HG03097 (cell line): ENCODE measurements around the gene MROH2A.

ENCODE experiments used
- ATAC-seq: cut with Tn5 transposase; IDR thresholded peaks from one replicate; pipeline ENCODE4 v1.9.1; 2021; ENCODE audit not compliant: unreplicated experiment, low FRiP score

The MROH2A gene

DNA sequence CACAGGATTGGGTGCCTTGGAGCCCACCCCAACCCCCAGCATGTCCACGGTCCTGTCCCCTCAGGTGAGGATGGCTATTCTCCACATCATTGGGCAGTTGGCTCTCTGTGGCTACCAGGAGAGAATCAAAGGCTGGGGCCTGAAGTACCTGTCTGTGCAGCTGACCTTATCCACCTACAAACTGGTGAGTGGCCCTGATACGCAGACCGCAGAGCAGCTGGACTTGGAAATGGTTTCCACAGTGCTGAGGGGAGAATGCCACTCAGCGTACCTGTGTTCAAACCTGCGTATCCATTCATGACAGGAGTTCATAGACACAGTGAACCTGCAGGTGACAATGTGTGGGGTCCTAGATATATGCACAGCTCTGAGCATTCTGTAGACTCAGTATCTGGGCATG is 21.6 kb downstream of the MROH2A start:
- ATAC-seq: no peak

DNA sequence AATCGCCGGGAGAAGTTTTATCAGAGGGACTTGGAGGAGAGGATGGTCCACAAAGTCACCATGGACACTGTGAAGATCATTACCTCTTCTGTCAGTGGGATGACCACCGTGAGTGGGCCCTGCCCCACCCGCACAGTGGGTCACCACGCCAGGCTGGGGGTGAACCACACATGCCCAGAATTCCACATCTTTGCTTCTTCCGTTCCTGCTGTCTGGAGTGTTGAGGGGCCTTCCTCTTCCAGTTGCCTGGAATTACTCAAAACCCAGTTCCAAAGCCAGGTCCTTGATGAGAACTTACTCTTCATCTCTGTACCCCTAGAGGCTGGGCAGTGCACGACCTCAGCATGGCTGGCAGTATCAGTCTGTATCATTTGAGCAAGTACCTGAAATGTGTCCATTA is 22.1 kb downstream of the MROH2A start:
- ATAC-seq: no peak

DNA sequence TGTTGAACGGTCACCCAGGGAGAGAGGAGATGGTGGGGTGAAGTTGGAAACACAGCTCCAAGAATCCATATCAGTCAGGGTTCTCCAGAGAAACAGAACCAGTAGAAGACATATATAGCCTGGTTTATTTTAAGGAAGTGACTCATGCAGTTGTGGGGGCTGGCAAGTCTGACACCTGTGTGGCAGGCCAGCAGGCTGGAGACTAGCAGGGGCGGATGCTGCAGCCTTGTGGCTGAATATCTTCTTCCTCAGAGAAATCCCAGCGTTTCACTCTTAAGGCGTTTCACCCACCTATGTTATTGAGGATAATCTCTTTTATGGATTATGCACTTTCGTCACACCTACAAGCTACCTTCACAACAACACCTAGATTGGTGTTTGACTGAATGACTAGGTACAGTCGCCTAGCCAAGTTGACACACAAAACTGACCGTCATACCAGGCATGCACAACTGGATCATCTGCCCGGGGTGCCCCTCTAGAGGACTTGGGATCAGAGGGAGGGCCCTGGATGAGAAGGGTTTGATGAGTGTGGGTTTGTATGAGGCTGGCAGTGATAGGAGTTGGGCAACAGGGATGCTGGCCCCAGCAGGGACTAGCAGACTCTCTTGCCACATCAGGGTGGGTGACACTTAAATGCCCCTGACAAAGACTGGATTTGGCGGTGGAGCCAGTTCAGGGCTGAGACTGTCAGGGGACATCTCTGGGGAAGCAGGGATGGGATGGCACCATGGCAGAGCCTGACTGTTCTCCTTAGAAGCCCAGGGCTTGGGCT is 23.4 kb downstream of the MROH2A start:
- no peak for ATAC-seq

- no peak for ATAC-seq
Measured at GRCh38 chr2:233802132-233802815, 24.1 kb downstream of the MROH2A start.

GRCh38 chr2:233803292-233803911 is 25.3 kb downstream of the MROH2A start:
- ATAC-seq: no peak

- ATAC-seq: no peak
Measured at GRCh38 chr2:233803994-233804393, 25.9 kb downstream of the MROH2A start.

DNA sequence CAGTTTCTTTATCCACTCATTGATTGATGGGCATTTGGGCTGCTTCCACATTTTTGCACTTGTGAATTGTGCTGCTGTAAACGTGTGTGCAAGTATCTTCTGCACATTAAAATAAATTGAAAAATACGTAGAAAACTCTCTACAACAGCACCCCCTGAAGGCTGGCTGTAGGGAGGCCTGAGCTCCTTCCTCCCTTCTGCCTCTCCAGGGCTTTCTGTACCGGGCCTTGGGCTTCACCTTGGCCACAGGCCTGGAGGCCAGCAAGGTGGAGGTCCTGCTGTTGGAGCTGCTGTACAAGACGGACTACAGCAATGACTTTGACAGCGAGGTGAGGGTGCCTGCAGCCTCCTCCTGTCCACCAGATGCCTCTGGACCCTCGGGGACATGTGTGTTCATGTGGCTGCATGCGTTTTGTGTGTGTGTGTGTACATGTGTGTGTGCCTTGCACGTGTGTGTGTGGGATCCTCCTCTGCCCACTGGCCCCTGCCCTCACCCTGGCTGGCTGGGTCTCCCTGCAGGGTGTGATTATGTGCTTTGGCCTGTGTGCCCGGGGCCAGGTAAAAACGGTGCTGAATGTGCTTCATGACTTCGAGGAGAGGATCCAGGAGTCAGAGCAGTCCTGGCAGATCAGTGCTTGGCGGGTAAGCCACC is 29.2 kb downstream of the MROH2A start:
- no peak for ATAC-seq

DNA sequence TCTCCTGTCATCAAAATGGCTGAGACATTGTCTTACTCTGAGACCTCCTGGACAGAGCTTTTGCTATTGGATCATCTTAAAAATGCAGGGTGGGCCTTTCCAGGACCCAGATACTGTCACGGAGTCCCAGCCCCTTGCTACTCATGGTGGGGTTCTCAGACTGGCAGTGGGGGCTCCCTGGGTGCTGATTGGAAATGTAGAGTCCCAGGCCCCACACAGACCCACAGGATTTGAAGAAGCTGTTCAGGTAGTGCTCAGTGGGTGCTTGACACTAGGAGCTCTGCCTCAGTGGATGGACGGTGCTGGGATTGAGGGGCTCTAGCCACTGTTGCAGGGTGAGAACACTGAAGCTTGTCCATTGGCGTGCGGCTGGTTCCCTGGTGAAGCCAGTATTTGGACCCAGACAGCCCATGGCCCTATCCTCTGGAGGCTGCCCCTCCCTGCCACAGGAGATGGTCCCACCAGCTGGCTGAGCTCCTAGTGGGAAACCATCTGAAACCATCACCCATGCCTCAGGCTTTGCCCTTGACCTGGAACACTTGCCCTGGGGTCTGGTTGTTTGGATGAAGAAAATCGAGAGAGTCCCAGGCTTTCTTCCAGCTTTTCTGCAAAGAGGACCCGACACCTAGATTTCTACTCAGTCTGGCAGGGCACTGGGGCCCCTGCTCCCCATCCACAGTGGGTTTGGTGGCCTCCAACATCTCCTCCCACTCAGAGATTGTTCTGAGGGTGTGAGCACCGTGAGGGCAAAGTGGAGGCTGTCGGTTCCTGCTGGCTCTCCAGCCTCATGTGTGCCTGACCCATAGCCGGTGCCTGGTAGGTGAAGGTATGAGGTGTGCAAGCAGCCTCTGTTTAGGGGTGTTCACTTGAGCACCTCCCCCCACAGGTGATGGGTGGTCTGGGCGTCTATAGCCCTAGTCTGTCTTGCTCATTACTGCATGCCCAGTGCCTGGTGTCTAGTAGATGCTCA is 30.1 kb downstream of the MROH2A start:
- no peak for ATAC-seq

- ATAC-seq: no peak
Measured at GRCh38 chr2:233810385-233810784, 32.3 kb downstream of the MROH2A start.

DNA sequence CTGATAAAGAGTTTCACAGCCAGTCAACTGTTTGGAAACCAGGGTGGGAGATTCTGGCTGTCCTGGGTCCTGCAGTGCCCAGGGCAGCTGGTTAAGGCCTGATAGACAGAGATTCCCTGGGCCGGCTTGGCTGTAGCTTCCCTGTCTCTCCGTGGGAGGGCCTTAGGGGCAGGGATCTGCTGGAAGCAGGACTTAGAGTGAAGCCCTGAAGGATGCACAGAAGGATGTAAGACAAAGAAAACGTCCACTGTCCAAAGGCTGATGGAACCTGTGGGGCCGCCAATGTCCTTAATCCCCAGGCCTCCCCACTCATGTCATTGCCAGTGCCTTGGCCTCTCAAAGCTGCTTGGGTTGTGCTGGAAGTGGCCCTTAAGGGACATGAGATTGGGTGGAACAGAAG is 33.0 kb downstream of the MROH2A start:
- ATAC-seq: no peak

GRCh38 chr2:233811732-233812131 is 33.6 kb downstream of the MROH2A start:
- ATAC-seq: no peak

GRCh38 chr2:233813236-233814055 is 35.3 kb downstream of the MROH2A start:
- ATAC-seq: no peak

GRCh38 chr2:233814056-233814835 is 36.1 kb downstream of the MROH2A start:
- ATAC-seq: no peak

GRCh38 chr2:233815861-233816260 is 37.7 kb downstream of the MROH2A start:
- no peak for ATAC-seq

DNA sequence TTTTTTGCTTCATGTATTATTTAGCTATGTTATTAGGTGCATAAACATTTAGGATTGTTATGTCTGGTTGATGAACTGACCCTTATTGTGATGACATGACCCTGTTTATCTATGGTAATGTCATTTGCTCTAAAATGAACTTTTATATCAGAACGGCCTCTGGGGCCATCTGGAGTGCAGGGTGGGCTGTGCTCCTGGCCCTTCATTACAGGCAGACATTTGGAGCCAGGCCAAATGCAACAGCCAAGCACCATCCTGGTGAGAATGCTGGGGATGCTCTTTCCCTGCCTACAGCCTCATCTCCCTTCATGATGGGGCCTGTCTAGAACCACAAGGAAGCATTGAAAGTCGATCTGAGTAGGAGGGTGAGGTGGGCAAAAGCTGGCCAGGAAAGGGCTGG is 38.2 kb downstream of the MROH2A start:
- no peak for ATAC-seq

- ATAC-seq: no peak
Measured at GRCh38 chr2:233816771-233817170, 38.6 kb downstream of the MROH2A start.

- ATAC-seq: no peak
Measured at GRCh38 chr2:233817361-233817911, 39.3 kb downstream of the MROH2A start.

GRCh38 chr2:233817995-233818638 is 40.0 kb downstream of the MROH2A start:
- ATAC-seq: no peak
